ENCODE data around the gene KRTAP10-2. TPM values are rescaled to one million over a fixed set of nuclear protein-coding genes. Genes with fewer than 3 reads are reported as not detected.

KRTAP10-2 gene
- total RNA-seq, 1 donor from 2014 or later, result not detected

DNA sequence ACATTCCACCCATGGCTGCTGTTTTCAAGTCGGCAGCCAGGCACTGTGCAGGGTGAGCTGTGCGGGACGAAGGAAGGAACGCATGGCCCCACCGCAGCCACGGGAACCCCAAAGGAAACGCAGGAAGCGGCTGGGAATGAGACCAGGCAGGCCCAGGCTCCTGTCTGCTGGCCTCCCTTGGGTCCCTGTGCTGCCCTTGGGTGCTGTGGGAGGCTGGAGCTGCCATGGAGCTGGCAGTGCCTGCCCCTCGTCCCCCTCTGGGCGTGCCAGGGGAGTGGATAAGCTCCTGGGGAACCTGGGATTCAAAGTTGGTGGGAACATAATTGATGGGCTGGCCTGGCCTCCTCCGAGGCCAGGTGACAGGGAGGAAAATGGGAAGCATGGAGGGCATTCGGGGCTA, 17.0 kb upstream of the KRTAP10-2 start:
- Mint-ChIP-seq H3K36me3 (ENCODE audit: low read depth, unreplicated experiment) (peaks cover 7% of the 10 kb centered on the region), H3K4me1 (ENCODE audit: unreplicated experiment) (no peaks in the 10 kb centered on the region), H3K4me3 (ENCODE audit: unreplicated experiment) (no peak overlapping the region), H3K27ac (ENCODE audit: unreplicated experiment) (no peak overlapping the region), H3K9me3 (ENCODE audit: unreplicated experiment) (no peaks in the 10 kb centered on the region), H3K27me3 (ENCODE audit: unreplicated experiment) (peaks cover 5% of the 10 kb centered on the region)
- TF ChIP-seq, protein P1, sequence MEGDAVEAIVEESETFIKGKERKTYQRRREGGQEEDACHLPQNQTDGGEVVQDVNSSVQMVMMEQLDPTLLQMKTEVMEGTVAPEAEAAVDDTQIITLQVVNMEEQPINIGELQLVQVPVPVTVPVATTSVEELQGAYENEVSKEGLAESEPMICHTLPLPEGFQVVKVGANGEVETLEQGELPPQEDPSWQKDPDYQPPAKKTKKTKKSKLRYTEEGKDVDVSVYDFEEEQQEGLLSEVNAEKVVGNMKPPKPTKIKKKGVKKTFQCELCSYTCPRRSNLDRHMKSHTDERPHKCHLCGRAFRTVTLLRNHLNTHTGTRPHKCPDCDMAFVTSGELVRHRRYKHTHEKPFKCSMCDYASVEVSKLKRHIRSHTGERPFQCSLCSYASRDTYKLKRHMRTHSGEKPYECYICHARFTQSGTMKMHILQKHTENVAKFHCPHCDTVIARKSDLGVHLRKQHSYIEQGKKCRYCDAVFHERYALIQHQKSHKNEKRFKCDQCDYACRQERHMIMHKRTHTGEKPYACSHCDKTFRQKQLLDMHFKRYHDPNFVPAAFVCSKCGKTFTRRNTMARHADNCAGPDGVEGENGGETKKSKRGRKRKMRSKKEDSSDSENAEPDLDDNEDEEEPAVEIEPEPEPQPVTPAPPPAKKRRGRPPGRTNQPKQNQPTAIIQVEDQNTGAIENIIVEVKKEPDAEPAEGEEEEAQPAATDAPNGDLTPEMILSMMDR (IDR thresholded peaks at IDR 0.05; ENCODE audit: unreplicated experiment), result no peak
- DNase-seq (ENCODE audit: low spot score), result no peak

DNA sequence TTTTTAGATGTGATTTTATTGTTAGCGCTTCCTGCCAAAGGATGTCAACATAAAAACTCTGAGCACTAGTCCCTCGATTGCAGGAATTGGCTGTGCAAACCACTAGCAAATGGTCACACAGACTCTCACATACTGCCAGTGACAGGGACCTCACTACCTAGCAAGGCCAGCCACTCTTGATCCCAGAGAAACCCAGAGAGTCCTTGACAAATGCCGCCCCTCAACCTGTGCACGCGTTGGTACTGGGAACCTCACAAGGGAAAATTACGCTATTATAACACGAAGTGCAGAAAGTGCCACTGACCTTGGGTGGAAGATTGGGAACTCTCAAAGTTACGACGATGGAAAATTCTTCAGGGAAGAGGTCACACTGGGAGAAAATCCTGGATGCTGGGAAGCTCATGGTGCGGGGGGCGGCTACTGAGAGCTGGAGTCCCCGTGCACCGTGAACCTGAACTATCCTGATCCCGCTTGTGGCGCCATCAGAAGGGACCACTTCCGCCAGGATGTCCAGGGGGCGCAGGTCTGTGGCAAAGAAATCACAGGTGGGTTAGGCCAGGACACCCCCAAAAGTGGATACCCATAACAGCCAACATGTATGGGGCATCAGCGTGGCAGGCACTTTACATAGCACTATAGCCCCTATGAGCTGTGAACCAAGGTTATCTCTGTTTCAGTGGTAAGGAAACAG, 16.3 kb upstream of the KRTAP10-2 start:
- TF ChIP-seq, protein P1 (IDR thresholded peaks at IDR 0.05; ENCODE audit: unreplicated experiment), result no peak
- Mint-ChIP-seq H3K27me3 (ENCODE audit: unreplicated experiment) (peaks cover 5% of the 10 kb centered on the region), H3K4me3 (ENCODE audit: unreplicated experiment) (no peak overlapping the region), H3K27ac (ENCODE audit: unreplicated experiment) (no peak overlapping the region), H3K36me3 (ENCODE audit: low read depth, unreplicated experiment) (peaks cover 3% of the 10 kb centered on the region), H3K4me1 (ENCODE audit: unreplicated experiment) (no peaks in the 10 kb centered on the region), H3K9me3 (ENCODE audit: unreplicated experiment) (no peaks in the 10 kb centered on the region)
- DNase-seq (ENCODE audit: low spot score), result no peak

DNA sequence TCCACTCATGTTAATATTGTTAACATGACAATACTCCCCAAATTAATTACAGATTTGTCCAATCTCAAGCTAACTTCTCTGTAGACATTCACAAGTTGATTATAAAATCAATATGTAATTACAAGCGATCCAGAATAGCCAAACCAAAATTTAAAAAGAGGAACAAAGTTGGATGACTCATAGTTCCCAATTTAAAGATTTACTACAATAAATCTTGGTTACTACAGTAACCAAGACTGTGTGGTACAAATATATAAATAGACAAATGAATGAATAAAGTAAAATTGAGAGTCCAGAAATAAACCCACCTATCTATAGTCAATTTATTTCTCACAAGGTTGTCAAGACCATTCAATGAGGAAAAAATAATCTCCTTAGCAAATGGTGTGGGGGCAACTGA, 15.1 kb upstream of the KRTAP10-2 start:
- Mint-ChIP-seq H3K27ac (ENCODE audit: unreplicated experiment) (no peak overlapping the region), H3K27me3 (ENCODE audit: unreplicated experiment) (peaks cover 3% of the 10 kb centered on the region), H3K36me3 (ENCODE audit: low read depth, unreplicated experiment) (no peaks in the 10 kb centered on the region), H3K4me3 (ENCODE audit: unreplicated experiment) (no peak overlapping the region), H3K9me3 (ENCODE audit: unreplicated experiment) (peaks cover 4% of the 10 kb centered on the region), H3K4me1 (ENCODE audit: unreplicated experiment) (no peaks in the 10 kb centered on the region)
- DNase-seq (ENCODE audit: low spot score), result no peak
- TF ChIP-seq, protein P1 (IDR thresholded peaks at IDR 0.05; ENCODE audit: unreplicated experiment), result no peak

DNA sequence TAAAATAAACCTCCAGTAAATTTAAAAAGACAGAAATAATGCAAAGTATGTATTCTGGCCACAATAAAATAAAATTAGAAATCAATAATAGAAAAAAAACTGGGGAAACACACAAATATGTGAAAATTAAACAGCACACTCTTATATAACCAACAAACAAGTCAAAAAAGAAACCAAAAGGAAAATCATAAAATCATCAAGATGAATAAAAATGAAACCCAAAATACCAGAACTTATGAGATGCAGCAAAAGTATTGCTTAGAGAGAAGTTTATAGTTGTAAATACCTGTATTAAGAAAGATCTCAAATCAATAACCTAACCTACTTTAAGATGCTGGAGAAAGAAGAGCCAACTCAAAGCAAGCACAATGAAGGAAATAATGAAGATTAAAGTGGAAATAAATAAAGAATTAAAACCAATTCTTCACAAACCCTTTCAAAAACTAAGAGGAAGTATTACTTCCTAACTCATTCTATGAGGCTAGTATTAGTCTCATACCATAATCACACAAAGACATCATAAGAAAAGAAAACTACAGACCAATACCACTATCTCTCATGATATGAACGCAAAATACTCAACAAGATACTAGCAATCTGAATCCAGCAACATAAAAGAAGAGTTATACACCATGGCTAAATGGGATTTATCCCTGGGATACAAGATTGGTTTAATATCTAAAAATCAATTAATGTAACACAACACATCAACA, 13.7 kb upstream of the KRTAP10-2 start:
- Mint-ChIP-seq H3K27me3 (ENCODE audit: unreplicated experiment) (peaks cover 3% of the 10 kb centered on the region), H3K27ac (ENCODE audit: unreplicated experiment) (no peak overlapping the region), H3K4me3 (ENCODE audit: unreplicated experiment) (no peak overlapping the region), H3K4me1 (ENCODE audit: unreplicated experiment) (no peaks in the 10 kb centered on the region), H3K36me3 (ENCODE audit: low read depth, unreplicated experiment) (no peaks in the 10 kb centered on the region), H3K9me3 (ENCODE audit: unreplicated experiment) (peaks cover 4% of the 10 kb centered on the region)
- TF ChIP-seq, protein P1 (IDR thresholded peaks at IDR 0.05; ENCODE audit: unreplicated experiment), result no peak
- DNase-seq (ENCODE audit: low spot score), result no peak

DNA sequence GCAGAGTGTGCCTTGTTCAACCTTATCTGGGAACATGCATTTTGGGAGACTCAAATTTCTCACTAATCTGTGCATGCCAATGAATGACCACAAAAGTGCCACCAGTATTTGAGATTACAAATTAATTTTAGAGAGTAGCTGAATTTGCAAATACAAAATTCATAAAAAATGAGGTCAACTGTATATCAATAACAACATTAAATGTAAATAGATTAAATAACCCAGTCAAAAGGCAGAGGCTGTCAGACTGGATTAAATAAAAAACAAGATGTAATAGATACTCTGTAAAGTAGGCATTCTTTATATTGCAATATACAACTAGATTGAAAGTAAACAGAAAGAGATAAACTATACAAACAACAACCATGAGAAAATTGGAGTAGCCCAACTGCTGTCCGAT, 12.8 kb upstream of the KRTAP10-2 start:
- no peak for DNase-seq (ENCODE audit: low spot score)
- peaks cover 3% of the 10 kb centered on the region for H3K27me3 Mint-ChIP-seq (ENCODE audit: unreplicated experiment)
- H3K4me1 Mint-ChIP-seq (ENCODE audit: unreplicated experiment), result no peaks in the 10 kb centered on the region
- H3K9me3 Mint-ChIP-seq (ENCODE audit: unreplicated experiment), result peaks cover 4% of the 10 kb centered on the region
- H3K27ac Mint-ChIP-seq (ENCODE audit: unreplicated experiment), result no peak overlapping the region
- TF ChIP-seq, protein P1 (IDR thresholded peaks at IDR 0.05; ENCODE audit: unreplicated experiment), result no peak
- no peak overlapping the region for H3K4me3 Mint-ChIP-seq (ENCODE audit: unreplicated experiment)
- no peaks in the 10 kb centered on the region for H3K36me3 Mint-ChIP-seq (ENCODE audit: low read depth, unreplicated experiment)

Data from endothelial cell (in vitro differentiated cells).